Measurements from ENCODE around the gene GALNT9.

- no peak for TF ChIP-seq FOXM1 (IDR thresholded peaks at IDR 0.05; ENCODE audit: borderline replicate concordance)
- no peak for TF ChIP-seq ARNT (IDR thresholded peaks at IDR 0.05)
- TF ChIP-seq SUZ12 (IDR thresholded peaks at IDR 0.05): no peak
- no peak for TF ChIP-seq FOXA1 (IDR thresholded peaks at IDR 0.05)
- no peak for TF ChIP-seq ELF4 (IDR thresholded peaks at IDR 0.05)
- TF ChIP-seq CTBP1 (IDR thresholded peaks at IDR 0.05; ENCODE audit: borderline replicate concordance): no peak
- TF ChIP-seq BHLHE40 (IDR thresholded peaks at IDR 0.05; ENCODE audit: borderline replicate concordance): no peak
- TF ChIP-seq FOXK2 (IDR thresholded peaks at IDR 0.05): no peak
- no peak for TF ChIP-seq SP1 (IDR thresholded peaks at IDR 0.05)
- no peak for TF ChIP-seq NFRKB (IDR thresholded peaks at IDR 0.05)
These were observed 169.4 kb downstream of the GALNT9 start for GRCh38 chr12:132160016-132160415.

All from HEK293T (cell line).